Measurements from ENCODE around the gene RXRA.

Gene RXRA

DNA sequence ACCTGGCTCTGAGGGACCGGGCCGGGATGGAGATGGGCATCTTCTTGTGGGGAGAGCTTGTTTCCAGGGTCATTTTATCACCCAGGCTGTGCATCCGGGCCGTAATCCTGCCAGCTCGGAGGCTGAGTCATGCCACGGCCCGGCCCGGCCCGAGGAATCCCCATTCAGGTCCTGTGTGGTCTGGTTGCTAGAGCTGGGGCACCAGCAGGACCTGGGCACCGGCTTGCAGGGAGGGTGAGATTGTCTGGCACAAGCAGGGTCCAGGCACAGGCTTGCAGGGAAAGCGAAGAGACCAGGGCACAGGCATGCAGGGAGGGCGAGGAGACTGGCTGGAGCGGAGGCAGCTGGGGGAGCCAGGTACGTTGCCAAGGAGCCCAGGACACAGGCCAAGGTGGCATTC is 106.8 kb downstream of the RXRA start:
- DNase-seq (ENCODE audit: low read depth in 2 of 2), result no peak

DNA sequence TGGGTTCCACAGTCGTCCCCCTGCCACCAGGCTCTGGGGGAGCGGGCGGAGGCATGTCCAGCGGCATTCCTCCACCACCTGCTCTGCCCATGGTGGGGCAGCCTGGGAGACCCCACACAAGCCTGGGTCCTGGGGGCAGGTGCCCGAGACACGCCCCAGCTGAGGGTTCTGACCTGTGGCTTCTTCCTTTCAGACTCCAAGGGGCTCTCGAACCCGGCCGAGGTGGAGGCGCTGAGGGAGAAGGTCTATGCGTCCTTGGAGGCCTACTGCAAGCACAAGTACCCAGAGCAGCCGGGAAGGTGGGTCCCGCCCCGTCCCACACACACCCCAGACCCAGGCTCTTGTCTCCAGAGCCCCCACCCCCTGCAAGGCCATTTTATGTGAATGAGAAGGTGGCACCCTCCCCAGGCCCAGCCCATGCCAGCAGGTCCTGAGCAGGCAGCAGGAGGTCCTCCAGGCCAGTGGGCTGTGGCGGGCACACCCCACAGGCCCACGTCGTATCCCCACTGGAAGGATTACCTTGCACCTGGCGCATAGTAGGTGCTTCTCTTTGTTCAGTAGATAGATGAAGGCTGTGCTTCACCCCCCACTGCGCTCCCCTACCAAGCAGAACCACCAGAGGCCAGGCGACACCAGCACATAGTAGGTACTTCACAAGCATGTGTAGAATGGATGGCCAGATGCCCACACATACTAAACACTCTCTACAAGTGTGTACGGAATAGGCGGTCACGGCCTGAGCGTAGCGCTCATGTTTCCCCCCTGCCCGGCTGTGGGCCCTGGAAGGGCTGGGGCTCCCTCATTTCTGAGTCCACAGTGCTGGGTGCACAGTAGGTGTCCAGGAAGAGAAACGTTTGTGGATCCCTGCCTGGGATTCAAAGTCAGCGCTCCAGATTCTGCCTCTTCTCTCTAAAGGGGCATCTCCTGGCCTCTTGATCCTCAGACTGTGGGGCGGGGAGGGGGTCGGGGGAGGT is 107.9 kb downstream of the RXRA start:
- no peak for DNase-seq (ENCODE audit: low read depth in 2 of 2)

DNA sequence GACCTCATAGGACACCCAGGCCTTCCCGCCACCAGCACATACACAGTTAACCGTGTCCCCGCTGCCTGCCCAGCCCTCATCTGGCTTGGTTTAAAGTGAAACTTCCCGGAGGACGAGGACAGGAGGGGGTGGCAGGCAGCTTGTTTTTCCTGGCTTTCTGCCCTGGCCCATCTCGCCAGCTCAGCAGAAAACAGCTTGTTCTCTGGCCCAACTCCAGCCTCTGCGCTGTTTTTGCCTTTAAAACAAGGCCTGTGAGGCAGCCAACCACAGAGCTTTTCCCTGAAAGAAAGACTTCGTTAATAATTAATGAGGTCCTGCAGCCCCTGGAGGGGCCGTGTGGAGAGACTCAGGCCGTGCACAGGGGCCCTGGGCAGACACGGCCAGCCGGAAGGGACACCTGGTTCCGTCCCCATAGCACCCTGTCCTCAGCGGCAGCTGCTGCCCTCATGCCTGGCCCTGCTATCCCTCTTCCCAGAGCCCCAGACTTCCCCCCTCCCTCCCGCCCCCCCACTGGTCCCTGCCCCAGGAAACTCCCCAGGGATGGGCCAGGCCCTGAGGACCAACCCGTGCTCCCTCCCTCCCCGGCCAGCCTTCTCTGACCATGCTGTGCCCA is 108.7 kb downstream of the RXRA start:
- DNase-seq (ENCODE audit: low read depth in 2 of 2), result no peak

DNA sequence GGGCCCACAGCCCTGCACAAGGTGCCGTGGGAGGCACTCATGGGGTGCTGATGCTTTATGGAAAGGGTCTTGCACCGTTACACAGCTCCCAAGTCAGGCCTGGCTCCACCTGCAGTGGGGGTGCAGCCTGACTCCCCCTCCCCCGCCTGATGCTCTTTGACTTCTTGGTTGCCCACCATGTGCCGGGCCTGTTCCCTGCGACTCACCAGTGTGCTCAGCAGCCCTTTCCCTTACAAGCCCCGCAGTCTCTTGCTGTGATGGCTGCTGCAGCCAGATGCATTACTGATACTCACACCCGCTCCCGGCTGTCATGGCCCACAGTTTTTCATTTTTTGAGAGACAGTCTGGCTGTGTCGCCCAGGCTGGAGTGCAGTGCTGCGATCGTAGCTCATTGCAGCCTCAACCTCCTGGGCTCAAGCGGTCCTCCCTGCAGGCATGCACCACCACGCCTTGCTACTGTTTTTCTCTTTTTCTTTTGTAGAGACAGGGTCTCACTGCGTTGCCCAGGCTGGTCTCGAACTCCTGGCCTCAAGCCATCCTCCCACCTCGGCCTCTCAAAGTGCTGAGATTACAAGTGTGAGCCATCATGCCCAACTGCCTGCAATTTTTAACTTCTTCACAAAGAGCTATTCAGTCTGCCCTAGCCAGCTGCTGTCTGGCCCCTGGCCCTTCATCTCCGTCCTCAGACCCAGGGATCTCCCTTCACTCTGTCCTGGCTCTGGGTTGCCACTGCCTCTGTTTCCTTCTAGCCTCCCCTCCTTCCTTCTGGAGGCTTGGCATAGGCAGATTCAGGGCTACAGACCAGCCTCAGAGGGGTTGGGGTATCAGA is 109.5 kb downstream of the RXRA start:
- no peak for DNase-seq (ENCODE audit: low read depth in 2 of 2)

DNA sequence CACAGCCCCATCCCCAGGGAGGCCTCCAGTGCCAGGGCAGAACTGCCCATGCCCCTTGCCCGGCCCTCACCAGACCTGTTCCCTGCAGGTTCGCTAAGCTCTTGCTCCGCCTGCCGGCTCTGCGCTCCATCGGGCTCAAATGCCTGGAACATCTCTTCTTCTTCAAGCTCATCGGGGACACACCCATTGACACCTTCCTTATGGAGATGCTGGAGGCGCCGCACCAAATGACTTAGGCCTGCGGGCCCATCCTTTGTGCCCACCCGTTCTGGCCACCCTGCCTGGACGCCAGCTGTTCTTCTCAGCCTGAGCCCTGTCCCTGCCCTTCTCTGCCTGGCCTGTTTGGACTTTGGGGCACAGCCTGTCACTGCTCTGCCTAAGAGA is 110.1 kb downstream of the RXRA start:
- no peak for DNase-seq (ENCODE audit: low read depth in 2 of 2)

DNA sequence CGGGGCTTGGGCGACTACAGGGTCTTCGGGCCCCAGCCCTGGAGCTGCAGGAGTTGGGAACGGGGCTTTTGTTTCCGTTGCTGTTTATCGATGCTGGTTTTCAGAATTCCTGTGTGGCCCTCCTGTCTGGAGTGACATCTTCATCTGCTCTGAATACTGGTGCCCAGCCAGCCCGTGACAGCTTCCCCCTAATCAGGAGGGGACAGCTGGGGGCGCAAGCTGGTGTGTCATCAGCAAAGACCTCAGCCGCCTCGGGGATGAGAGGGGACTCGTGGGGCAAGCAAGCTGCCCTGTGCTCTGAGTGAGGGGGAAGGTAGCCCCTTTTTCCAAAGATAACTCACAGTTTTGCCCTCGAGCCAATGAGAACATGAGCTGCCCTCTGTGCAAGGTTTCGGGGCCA is 110.7 kb downstream of the RXRA start:
- DNase-seq (ENCODE audit: low read depth in 2 of 2), result no peak

DNA sequence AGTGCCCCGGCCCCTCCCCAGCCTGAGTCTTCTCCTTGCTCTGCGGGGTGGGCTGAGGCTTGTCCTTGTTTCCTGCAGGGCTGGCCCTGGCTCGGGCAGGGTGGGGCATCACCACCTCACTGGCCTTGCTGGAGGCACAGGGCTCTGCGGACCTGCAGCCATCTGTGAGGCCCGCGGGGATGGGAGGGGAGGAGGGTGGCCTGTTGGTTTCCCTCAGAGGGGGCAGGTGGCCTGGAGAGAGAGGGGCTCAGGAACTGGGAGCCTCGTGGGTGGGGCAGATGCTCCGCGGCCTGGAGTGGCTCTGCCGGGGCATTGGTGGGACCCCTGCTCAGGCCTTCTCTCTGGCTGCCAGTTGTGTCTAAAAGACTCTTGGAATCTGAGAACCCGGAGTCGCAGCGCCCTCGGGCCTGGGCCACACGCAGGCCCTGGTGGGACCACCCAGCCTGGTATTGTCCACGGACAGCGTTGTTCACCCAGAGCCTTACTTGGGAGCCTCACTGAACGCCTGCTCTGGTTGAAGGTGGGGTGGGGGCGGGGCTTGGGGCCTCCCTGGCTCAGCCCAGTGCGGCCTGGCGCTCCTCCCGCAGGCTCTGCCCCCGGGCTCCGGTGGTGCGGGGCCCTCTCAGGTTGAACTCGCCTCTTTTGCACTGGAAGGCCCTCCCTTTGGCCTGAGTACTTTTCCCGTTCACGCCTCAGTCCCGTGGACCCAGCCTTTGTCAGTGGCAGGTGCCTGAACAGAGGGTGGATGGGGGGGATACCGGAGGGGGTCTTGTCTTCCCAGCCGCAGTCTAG is 111.3 kb downstream of the RXRA start:
- no peak for DNase-seq (ENCODE audit: low read depth in 2 of 2)

DNA sequence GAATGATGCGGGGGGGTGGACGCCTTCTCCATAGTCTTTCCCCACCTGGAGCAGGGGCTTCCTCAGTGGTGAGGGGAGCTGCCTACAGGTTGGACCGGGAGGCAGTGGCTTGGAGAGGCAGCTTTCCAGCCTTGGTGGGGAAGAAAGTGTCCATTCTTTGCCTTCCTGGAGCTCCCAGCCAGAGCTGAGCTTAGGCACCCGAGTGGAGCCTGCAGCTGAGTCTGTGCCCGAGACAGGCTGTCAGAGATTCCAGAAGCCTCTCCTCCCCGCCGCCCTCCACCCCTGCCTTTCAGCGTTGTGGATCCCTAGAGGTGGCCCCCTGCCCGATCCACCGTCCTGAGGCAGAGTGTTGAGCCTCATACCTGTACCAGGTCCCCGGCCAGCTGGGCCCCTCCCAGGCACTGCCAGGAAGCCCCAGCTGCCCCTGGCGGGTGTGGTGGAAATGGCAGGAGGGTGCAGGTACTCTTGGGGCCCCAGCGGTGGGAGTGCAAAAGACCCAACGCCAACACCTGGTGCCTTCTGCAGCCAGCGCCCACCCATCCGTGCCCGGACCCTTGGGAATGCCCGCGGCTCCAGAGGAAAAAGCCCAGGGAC is 112.0 kb downstream of the RXRA start:
- DNase-seq (ENCODE audit: low read depth in 2 of 2), result no peak

DNA sequence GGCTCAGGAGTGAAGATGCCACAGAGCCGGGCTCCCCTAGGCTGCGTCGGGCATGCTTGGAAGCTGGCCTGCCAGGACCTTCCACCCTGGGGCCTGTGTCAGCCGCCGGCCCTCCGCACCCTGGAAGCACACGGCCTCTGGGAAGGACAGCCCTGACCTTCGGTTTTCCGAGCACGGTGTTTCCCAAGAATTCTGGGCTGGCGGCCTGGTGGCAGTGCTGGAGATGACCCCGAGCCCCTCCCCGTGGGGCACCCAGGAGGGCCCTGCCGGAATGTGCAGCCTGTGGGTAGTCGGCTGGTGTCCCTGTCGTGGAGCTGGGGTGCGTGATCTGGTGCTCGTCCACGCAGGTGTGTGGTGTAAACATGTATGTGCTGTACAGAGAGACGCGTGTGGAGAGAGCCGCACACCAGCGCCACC is 113.1 kb downstream of the RXRA start:
- DNase-seq (ENCODE audit: low read depth in 2 of 2), result no peak

DNA sequence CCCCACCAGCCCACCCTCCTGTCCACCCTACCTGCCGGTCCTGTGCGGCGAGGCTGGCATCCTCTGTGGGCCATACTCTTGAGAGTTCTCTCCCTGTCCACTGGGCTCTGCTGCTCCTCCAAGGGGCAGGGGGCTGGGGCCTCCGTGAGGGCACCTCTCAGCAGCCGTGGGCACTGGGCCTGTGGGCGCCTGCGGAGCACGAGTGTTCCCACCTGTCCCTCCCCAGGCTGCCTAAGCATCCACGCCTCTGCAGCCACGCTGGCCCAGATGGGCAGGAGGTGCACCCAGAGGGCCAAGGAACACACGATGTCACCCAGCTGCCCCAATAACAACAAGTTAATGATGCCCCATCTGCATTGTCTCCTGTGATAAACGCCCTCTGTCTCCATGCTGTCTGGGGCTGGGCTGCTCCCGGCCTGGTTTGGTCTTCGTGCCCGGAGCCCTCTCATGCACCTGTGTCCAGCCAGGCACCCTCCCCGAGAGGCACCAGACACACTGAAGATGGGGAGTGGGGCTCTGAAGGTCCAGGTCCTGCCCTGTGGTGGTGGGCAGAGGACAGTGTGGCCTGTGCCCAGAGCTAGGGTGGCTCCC is 114.5 kb downstream of the RXRA start:
- no peak for DNase-seq (ENCODE audit: low read depth in 2 of 2)

DNA sequence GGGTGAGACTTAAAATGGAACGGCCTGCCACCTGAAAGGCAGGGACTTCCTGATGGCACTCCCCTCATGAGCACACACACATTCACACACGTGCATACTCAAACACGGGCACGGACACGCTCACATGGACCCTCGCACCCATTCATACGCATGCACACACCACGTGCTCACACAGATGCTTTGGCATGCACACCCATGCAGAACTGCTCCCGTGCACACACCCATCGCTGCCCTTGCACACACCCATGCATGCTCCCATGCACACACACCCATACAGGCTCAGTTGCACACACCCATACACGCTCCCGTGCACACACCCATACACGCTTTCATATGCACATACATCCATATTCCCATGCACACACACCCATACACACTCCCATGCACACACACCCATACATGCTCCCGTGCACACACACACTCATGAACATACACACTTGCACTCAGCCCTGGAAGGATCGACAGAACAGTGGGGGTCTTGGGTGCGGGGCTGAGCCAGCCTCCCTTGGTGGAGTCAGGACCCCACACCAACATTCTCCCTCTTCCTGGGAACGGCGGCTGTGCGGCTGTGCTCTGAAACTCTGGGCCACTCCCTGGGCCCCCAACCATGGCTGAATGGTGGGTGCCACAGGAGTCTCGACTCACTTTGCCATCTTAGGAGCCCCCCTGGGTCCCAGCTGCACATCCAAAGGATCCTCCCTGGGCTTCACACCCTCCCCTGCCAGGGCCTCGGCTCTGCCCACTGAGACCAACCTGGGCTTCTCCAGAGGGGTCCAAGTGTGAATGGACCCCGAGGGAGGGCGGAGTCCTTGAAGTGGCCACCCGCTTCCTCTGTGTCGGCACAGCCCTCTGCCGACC is 115.2 kb downstream of the RXRA start:
- no peak for DNase-seq (ENCODE audit: low read depth in 2 of 2)

DNA sequence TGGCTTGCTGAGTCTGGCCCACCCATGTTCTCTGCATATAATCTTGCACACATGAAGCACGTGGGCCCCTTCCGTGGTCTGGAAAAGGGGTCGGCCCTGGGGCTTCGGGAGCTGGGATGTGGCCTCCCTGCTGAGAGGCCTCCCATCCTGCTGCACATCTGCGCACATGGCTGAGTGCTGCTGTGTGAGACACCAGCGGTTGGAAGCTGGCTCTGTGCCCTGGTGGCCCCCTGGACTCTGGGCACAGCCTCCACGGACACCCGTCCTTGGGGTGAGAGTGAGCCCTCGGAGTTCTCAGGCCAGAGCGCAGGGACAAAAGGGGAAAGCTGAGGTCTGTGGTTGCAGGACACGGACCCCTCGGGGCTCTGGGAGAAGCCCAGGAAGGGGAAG is 115.8 kb downstream of the RXRA start:
- DNase-seq (ENCODE audit: low read depth in 2 of 2), result no peak

DNA sequence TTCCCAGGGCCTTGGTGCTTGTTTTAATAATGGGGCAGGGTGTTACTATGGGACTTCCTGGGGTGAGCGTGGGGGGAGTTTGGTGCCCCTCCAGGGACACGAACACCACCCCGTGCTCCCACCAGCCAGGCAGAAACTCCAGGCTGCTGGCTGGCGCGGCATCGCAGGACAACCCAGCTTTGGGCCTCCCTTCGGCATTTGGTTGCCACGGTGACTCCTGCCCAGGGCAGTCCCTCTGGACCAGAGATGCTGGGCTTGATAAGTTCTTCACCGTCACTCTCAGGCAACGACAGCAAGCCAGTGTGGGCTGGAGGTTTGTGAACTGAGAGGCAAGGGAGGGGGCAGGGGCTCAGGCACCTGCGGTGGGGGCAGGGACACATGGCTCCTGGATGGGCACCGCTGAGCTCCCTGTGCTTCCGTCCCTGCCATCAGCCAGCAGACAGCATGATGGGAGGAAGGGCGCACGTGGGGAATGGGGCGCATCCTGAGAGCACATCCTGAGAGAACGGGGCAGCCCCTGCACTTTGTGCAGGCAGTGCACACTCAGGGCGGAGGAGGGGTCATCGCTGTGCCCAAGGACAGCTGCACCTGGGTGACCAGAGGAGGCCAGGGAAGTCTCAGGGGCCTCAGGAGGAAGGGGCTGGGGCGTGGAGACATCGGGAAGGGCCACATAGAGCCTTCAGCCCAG is 116.4 kb downstream of the RXRA start:
- DNase-seq (ENCODE audit: low read depth in 2 of 2), result no peak

DNA sequence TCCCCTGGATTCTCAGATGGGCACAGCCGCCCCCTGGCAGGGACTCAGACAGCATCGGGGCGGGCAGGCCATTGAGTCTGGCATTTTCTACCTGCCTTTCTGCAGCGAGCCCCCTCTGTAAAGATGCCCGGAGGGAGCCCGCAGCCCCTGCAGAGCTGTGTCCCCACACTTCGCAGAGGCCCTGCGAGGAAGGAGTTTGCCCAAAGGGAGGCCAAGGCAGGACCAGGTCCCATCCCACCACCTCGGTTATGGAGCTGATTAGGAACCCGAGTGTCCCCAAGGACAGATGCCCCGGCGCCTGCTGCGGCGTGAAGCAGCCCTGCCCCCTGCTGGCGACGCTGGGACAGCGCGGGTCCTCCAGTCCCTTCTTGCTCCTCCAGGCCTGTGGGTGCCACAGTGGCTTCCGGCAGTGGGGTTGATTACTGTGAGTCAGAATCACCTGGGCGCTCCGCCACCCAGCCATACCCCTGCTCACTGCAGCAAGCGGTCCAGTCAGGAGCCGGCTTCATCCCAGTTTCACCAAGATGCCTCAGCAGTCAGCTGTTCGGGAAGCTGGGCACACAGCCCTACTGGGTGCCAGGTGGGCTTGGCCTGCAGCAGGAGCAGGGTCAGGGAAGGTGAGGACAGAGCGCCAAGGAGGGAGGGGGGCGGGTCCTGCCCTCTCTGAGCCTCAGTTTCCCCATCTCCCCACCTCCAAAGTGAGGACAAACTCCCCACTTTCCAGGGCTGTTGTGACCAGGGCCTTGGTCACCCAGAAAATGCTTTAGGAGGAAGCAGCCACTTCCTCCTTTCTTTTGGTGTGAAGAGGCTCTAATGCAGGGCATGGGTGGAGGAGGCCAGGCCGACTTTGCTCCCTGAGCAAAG is 117.2 kb downstream of the RXRA start:
- peak; percentile 81 to 83 for DNase-seq (ENCODE audit: low read depth in 2 of 2)

DNA sequence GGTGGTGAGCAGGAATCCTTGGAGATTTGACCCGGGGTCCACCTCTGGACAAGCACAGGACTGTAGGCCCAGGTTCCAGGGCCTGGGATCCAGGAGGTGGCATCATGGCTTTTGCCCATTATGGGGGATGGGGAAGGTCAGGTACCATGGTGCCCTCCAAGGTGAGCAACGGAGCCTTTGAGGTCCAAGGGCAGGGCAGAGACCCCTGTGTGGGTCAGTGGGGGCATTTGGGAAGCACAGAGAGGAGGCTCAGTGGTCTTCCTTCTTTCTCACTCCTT is 117.7 kb downstream of the RXRA start:
- no peak for DNase-seq (ENCODE audit: low read depth in 2 of 2)

DNA sequence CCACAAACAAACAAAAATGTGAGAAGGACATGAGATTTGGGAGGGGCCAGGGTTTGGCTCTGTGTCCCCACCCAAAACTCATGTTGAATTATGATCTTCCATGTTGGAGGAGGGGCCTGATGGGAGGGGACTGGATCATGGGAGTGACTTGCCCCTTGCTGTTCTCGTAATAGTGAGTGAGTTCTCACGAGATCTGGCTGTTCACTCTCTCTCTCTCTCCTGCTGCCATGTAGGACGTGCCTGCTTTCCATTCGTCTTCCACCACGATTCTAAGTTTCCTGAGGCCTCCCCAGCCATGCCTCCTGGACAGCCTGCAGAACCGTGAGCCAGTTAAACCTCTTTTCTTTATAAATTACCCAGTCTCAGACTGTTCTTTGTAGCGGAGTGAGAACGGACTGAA is 118.7 kb downstream of the RXRA start:
- no peak for DNase-seq (ENCODE audit: low read depth in 2 of 2)

DNA sequence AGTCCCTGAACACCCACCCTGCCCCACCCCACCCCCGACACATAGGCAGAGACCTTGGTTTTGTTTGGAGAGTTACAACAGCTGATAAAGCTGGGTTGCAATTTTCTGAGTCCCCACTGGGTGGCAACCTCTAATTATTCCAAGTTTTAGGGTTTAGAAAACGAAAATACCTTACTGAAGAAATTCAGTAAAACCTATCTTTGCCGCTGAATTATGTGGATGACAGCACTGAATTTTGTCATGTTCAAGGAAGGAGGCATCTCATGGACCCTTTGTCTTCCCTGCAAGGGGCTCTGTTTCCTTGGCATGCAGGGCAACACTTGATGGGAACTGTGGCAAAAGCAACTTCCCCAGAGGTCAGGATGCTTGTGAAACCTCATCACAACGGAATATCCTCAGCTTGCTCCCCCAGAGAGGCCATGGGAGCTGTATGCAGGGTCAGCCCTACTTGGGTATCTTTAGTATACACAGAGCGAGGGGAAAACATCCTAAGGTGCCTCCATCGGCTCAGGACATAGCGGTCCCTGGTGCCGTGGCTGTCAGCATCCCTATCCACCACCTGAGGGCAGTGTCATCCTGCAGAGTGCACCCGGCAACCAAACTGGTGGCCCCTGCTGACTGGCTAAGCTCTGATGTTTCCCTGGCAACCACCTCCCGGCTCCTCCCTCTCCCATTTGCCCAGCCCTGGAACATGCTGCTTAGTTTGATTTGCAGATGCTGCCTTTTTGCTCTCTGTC is 123.1 kb downstream of the RXRA start:
- DNase-seq (ENCODE audit: low read depth in 2 of 2), result peak; percentile 52 to 70
